ENCODE data around the gene FXYD7. TPM values are rescaled to one million over a fixed set of nuclear protein-coding genes. Genes with fewer than 3 reads are reported as not detected.

Gene FXYD7
- total RNA-seq, 1 experiment from 2014 or later: not detected

DNA sequence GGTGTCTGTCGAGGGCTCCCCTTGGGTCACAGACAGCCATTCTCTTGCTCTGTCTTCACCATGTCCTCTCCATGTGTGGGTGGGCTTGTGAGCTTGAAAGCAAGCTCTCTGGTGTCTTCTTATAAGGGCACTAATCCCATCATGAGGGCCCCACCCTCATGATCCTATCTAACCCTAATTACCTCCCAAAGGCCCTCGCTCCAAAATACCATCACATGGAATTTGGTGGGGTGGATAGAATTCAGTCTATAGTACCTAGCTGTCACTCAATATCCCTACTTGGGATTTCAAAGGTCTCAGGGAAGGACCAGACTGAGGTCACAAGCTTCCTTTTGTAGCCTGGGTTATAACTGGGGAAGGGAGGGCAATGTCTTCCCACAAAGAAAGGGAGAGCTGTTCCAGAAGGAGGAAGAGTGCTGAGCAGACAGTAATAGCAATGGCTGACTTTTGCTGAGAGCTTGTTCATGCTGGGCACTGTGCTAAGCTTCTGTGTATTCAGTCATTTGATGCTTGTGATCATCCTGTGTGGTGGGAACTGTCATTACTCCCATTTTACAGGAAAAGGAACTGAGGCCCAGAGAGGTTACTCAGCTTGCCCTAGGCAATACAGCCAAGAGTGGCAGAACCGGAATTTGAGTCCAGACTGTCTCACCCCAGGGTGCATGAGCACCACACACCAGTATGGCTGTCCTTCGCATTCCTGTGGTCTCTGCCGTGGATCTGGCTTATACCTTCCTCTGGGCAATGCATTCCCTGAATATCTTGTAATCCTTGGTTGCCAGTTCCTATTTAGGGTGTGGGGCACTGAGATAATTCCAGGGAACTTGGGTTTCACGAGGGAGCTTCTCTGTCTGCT lies 19.6 kb downstream of the FXYD7 start:
- Histone ChIP-seq H3K9me2 (replicated peaks; ENCODE audit: low read length) (no peaks in the 10 kb centered on the region), H2AFZ (ENCODE audit: low read length) (no peak overlapping the region), H3K4me2 (ENCODE audit: low read length) (no peak overlapping the region), H4K20me1 (ENCODE audit: low read length) (no peaks in the 10 kb centered on the region), H3F3A (ENCODE audit: low read length, unreplicated experiment) (no peaks in the 10 kb centered on the region), H3K27ac (ENCODE audit: low read length) (peak overlapping the region; percentile 64), H3K36me3 (ENCODE audit: low read depth, low read length) (peaks cover 76% of the 10 kb centered on the region), H3K79me2 (ENCODE audit: low read length) (peaks cover 2% of the 10 kb centered on the region; the same call in 1 of the 2 replicates), H3K27me3 (ENCODE audit: low read length) (no peaks in the 10 kb centered on the region), H3K9me3 (ENCODE audit: low read length) (peaks cover 5% of the 10 kb centered on the region; the same call in 1 of the 2 replicates), H3K4me3 (ENCODE audit: low read length) (no peak overlapping the region), H3K9ac (ENCODE audit: low read length) (no peak overlapping the region), H3K4me1 (ENCODE audit: insufficient read depth, low read length) (peaks cover 10% of the 10 kb centered on the region)
- POLR2A ChIA-PET (ENCODE audit: unreplicated experiment): no interaction called here
- intact Hi-C loops (cut with micrococcal nuclease): no loop called here
- CTCF ChIA-PET: no interaction called here
- TF ChIP-seq, protein P1, sequence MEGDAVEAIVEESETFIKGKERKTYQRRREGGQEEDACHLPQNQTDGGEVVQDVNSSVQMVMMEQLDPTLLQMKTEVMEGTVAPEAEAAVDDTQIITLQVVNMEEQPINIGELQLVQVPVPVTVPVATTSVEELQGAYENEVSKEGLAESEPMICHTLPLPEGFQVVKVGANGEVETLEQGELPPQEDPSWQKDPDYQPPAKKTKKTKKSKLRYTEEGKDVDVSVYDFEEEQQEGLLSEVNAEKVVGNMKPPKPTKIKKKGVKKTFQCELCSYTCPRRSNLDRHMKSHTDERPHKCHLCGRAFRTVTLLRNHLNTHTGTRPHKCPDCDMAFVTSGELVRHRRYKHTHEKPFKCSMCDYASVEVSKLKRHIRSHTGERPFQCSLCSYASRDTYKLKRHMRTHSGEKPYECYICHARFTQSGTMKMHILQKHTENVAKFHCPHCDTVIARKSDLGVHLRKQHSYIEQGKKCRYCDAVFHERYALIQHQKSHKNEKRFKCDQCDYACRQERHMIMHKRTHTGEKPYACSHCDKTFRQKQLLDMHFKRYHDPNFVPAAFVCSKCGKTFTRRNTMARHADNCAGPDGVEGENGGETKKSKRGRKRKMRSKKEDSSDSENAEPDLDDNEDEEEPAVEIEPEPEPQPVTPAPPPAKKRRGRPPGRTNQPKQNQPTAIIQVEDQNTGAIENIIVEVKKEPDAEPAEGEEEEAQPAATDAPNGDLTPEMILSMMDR (conservative IDR thresholded peaks at IDR 0.05; ENCODE audit: low read depth, low read length): no peak
- TF ChIP-seq EZH2phosphoT487 (IDR thresholded peaks at IDR 0.05; ENCODE audit: borderline replicate concordance, low read length) (no peak), EZH2 (IDR thresholded peaks at IDR 0.05; ENCODE audit: low read length, unreplicated experiment) (no peak)
- no TSS peak for BruUV-seq (replicated peaks)
- peak; percentile 87 for DNase-seq
- peak; percentile 73 for ATAC-seq

DNA sequence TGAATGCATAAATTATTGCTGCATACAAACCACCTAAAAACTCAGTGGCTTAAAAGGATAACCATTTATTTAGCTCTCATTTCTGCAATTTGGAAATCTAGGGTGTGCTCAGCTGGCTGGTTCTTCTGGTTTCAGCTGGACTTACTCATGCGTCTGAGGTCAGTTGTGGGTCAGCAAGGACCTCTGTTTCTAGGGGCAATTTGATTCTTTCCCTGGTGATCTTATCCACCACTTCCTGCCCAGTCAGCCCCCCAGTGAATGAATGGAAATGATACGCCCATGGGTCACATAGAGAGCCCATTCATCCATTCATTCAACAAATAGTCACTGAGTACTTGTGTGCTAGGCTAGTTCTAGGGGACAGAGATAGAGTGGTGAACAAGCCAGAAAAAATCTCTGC lies 21.4 kb downstream of the FXYD7 start:
- H3K4me2 ChIP-seq (ENCODE audit: low read length): no peak overlapping the region
- no peak overlapping the region for H2AFZ ChIP-seq (ENCODE audit: low read length)
- peak overlapping the region; percentile 7; the same call in 1 of the 2 replicates for H3K27ac ChIP-seq (ENCODE audit: low read length)

More for the DNA sequence above, 21.4 kb downstream of the FXYD7 start:
- intact Hi-C loops (cut with micrococcal nuclease): no loop called here
- H3K27me3 ChIP-seq (ENCODE audit: low read length): no peaks in the 10 kb centered on the region
- ATAC-seq (no peak), DNase-seq (no peak)
- H3F3A ChIP-seq (ENCODE audit: low read length, unreplicated experiment): no peaks in the 10 kb centered on the region
- H3K9ac ChIP-seq (ENCODE audit: low read length): no peak overlapping the region
- no peaks in the 10 kb centered on the region for H3K79me2 ChIP-seq (ENCODE audit: low read length)
- ChIA-PET POLR2A (ENCODE audit: unreplicated experiment) (no interaction called here), CTCF (no interaction called here)
- no peak overlapping the region for H3K4me3 ChIP-seq (ENCODE audit: low read length)
- H3K9me2 ChIP-seq (replicated peaks; ENCODE audit: low read length): no peaks in the 10 kb centered on the region
- H3K36me3 ChIP-seq (ENCODE audit: low read depth, low read length): peaks cover 68% of the 10 kb centered on the region
- no TSS peak for BruUV-seq (replicated peaks)
- no peaks in the 10 kb centered on the region for H4K20me1 ChIP-seq (ENCODE audit: low read length)
- TF ChIP-seq, protein P1 (conservative IDR thresholded peaks at IDR 0.05; ENCODE audit: low read depth, low read length): no peak
- TF ChIP-seq EZH2phosphoT487 (IDR thresholded peaks at IDR 0.05; ENCODE audit: borderline replicate concordance, low read length): no peak
- no peak for TF ChIP-seq EZH2 (IDR thresholded peaks at IDR 0.05; ENCODE audit: low read length, unreplicated experiment)
- H3K4me1 ChIP-seq (ENCODE audit: insufficient read depth, low read length): peaks cover 26% of the 10 kb centered on the region
- peaks cover 5% of the 10 kb centered on the region; the same call in 1 of the 2 replicates for H3K9me3 ChIP-seq (ENCODE audit: low read length)
